GM10847 (cell line): ENCODE results near the gene RDX.

Experiments used
- POLR2A ChIP-seq: IDR thresholded peaks from 2 replicates; pipeline ENCODE4 v1.6.1; 2011; ENCODE audit not compliant: insufficient read length; ENCODE audit errors: extremely low read depth

The RDX gene

DNA sequence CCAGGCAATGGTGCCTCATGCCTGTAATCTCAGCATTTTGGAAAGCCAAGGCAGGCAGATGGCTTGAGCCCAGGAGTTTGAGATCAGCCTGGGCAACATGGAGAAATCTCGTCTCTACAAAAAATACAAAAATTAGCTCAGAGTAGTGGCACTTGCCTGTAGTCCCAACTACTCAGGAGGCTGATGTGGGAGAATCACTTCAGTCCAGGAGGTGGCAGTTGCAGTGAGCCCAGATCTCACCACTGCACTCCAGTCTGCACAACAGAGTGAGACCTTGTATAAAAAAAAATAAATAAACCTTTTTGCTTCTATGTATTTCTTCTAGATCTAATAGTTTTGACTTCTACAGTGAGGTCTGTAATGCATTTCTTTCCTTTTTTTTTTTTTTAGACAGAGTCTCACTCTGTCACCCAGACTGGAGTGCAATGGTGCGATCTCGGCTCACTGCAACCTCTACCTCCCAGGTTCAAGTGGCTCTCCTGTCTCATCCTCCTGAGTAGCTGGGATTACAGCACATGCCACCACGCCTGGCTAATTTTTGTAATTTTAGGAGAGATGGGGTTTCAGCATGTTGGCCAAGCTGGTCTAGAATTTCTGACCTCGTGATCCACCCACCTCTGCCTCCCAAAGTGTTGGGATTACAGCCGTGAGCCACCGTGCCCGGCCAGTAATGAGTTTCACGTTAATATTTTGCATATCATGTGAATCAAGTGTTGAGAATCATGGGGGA lies 18.1 kb upstream of the RDX start:
- TF ChIP-seq POLR2A = no peak

DNA sequence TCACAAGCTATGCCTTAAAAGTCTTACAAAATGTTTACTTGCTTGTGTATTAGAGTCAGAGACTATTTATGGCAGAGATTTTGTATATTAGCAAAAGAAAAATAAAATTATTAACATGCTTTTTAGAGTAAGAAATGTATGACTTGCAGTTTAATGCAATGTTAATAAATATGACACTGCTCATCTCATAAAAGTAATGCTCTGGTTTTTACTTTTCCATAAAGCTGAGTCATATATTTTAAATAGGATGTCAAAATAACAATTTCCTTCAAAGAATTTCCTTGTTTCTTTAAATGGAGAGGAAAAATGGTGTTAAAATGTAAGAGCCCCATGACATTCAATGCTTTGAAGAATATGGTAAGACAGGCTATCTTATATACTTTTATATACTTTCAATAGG lies 16.3 kb upstream of the RDX start:
- TF ChIP-seq POLR2A = no peak

DNA sequence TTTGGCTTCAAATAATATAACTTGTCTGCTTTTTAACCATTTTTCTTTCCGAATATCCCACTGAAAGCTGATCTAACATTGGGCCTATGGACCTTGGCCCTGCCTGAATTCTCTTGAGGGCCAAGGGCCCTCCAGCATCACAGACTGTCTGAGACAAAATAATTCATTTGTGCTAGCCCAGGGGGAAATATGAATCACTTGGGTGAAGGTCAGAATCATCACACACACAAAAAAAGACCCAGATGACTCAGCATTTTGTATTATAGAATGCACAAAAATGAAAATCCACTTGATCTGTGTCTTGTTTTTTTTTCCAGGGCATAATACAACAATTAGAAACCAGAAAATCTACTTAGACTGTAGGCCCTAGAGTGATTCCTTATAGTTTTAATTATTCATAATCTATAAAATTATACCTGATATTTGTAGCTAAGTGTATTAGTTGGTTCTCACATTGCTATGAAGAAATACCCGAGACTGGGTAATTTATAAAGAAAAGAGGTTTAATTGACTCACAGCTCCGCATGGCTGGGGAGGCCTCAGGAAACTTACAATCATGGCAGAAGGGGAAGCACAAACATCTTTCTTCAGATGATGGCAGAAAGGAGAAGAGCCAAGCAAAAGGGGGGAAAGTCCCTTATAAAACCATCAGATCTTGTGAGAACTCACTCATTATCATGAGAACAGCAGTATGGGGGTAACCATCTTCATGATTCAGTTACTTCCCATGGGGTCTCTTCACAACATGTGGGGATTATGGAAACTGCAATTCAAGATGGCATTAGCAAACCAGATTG lies 15.6 kb upstream of the RDX start:
- TF ChIP-seq POLR2A = no peak

DNA sequence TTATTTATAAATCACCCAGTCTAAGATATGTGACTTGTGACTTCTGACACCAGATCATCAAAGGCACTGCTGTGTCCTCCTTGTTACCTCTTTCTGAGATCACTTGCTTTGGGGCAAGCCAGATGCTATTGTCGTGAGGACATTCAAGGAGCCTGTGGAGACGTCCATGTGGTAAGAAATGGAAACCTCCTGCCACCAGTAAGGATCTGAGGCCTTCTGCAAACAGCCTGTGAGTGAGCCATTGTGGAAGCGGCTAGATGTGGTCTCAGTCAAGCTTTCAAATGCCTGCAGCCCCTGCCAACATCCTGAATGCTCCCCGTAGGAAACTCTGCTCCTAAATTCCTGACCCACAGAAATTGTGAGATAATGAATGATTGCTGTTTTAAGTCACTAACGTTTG lies 11.7 kb upstream of the RDX start:
- no peak for TF ChIP-seq POLR2A

DNA sequence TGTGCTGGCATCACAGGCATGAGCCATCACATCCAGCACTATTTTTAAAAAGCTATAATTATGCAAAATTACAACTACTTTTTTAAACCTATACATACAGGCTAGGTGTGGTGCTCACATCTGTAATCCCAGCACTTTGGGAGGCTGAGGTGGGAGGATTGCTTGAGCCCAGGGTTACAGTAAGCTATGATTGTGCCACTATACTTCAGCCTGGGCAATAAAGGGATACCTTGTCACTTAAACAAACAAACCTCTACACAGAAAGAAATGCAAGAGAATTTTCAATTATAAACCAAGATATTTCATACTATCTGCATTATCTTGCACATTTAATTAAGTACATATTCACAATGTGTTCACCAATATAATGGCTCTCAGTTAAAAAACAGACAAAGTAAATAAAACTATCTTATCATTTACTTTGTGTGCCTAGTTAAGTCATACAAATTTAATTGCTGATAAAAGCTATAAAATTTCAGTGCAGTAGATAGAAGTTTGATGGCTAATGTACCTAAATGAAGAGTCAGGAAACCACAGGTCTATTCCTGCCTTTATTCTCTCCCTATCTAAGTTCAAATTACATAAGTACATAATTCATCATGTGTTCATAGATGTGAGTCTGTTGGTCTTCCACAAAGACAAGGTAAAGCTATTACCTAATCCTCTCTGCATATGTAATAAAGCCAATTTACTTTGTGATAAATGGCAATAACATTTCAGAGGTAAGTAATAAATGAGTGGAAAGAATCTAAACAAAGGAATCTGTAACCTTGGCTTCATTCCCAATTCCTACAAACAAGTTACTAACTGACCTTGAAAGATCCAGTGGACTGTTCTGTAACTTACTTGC lies 9.0 kb upstream of the RDX start:
- no peak for TF ChIP-seq POLR2A

DNA sequence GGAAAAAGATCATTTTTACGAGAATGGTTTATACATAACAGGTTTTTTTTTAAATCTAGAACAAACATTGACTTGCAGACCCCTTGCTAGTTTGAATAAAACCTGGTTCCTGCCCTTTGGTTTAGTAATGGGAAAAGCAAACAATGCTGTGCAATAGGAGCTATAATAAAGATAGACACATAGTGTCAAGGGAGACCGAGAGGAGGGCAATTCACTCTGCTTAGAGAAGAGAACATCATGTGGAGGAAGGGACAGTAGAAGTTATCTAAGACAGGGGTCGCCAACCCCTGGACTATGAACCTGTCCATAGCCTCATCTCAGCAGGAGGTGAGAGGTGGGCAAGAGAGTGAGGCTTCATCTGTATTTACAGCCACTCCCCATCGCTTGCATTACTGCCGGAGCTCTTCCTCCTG lies 7.0 kb upstream of the RDX start:
- TF ChIP-seq POLR2A = no peak

DNA sequence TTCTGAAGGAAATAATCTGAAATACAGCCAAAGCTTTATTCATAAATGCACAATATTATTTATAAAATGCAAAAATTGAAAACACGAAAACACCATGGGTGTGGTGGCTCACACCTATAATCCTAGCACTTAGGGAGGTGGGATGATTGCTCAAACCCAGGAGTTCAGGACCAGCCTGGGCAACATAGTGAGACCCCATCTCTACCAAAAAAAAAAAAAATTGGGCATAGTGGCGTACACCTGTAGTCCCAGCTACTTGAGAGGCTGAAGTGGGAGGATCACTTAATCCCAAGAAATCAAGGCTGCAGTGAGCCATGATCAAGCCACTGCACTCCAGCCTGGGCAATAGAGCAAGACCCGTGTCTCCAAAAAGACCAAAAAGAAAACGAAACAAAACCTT lies 5.2 kb upstream of the RDX start:
- TF ChIP-seq POLR2A = no peak

DNA sequence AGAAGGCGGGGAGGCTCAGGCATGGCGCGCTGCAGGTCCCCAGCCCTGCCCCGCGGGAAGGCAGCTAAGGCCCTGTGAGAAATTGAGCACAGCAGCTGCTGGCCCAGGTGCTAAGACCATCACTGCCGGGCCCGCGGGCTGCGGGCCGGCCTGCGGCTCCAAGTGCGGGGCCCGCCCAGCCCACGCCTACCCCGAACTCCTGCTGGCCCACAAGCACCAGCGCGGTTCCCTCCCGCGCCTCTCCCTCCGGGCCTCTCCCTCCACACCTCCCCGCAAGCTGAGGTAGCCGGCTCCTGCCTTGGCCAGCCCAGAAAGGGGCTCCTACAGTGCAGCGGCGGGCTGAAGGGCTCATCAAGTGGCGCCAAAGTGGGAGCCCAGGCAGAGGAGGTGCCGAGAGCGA lies 4.6 kb upstream of the RDX start:
- TF ChIP-seq POLR2A = no peak

DNA sequence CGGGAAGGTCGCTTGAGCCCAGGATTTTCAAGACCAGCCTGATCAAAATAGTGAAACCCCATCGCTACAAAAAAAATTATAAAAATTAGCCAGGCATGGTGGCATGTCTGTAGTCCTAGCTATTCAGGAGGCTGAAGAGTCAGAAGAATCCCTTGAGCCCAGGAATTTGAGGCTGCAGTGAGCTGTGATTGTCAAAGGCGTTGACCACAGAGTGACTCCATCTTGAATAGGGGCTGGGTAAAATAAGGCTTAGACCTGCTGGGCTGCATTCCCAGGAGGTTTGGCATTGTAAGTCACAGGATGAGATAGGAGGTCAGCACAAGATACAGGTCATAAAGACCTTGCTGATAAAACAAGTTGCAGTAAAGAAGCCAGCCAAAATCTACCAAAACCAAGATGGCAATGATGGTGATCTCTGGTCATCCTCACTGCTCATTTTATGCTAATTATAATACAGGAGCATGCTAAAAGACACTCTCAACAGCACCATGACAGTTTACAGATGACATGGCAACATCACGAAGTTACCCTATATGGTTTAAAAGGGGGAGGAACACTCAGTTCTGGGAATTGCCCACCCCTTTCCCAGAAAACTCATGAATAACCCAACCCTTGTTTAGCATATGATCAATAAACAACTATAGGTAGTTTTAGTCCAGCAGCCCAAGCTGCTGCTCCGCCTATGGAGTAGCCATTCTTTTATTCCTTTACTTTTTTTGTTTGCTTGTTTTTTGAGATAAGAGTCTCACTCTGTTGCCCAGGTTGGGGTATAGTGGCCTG lies 2.8 kb upstream of the RDX start:
- TF ChIP-seq POLR2A = no peak

DNA sequence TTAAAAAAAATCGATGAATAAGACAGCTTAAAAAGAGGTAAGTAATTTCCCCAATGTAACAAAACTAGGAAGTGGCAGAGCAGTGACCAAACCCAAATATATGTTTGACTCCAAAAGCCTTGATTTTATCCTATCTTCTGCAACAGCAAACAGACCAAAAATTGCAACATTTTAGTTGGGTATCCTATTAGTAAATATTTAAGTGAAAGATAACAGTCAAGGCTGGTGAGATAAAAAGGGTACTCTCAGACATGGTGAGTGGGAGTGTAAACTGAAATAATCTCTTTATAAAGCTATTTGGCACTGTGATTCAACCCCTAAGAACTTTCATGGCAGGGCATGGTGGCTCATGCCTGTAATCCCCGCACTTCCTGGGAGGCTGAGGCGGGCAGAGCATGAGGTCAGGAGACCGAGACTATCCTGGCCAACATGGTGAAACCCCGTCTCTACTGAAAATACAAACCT lies 1.9 kb upstream of the RDX start:
- no peak for TF ChIP-seq POLR2A

DNA sequence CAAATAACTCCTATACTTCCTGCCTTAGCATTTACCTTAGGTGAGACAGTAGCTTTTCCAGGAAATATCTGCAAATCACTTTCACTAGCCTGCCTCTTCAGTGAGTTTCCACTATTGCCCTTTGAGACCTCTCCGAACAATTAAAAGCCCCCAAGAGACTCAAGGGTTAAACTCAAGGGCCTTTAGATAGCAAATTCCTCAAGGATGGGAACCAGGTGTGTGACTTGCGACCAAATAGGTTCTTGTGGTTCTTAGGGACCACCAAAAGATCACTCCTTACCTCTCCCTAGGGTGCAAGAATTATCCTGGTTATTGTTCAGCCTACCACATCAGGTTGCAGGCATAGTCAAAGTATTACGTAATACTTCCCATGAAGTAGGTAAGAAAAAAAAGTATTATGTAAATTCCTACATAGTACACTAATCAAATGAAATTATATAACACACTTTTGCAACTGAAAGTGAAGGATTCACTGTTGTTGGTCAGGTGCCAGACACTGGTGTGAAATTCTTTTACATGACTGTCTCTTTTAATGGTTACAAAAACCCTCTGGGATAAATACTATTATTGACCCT lies 1.4 kb upstream of the RDX start:
- TF ChIP-seq POLR2A = no peak

DNA sequence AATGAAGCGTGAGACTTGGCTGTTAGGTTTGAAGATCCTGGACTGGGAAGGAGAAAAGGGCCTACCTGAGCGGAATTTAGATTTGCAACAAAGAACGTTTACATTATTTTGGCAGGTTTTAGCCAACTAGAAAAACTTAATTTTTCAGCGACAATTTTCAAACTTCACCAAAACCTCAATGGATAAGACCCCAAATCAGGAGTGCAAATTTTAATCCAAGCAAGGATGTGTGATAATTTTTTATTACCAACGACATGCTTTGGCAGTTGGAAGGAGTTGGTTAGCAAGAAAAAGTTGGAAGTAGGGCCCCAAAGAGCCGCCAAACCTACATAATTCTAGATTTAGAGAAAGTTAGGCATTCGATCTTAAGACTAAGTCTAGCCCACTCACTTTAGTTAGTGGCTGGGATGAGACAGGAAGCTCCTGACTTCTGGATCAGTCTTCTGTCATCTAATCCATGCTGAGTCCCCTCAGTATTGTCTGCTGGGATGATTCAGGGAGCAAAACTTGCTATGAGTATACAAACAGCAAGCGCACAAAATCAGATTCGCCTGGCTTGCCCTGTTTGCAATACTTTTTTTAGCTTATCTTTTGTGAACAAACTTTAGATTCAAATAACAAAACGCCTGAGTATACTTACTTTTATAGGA lies 787 bp upstream of the RDX start:
- no peak for TF ChIP-seq POLR2A

DNA sequence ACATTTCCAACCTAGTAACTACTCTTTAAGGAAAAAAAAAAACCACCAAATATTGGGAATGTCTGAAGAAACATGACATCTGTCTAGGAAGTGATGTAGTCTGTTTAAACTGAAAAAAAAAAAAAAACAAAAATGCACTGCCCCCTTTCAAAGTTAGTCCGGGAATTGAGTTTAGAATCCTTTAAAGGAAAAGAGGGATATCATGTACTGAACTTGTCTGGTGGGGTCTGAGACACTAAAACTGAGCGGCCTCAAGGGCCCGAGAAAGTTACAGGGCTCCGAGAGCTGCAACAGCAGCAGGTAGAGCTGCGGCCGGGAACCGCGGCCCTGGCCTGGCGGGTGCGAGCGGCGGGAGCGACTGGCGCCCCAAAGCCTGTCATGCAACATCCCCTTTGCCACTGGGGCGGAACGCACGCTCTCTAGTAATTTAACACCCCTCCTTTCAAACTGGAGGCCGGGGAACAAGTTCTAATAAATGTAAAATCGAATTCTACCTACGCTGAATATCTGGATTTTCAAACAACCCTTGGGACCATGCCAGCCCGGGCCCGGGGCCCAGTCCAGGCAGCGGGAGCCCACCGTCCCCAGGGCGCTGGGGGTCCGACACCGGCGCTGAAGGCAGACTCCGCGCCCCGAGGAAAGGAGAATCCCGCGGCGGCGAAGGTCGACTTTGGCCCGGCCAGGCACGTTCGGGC lies 736 bp downstream of the RDX start:
- no peak for TF ChIP-seq POLR2A
